GM18868 (cell line): ENCODE data around the gene SDC4.

ENCODE experiments used
- ATAC-seq: cut with Tn5 transposase; IDR thresholded peaks from one replicate; pipeline ENCODE4 v1.9.1; 2021; ENCODE audit warnings: mild to moderate bottlenecking, moderate library complexity; ENCODE audit not compliant: unreplicated experiment

Gene SDC4

DNA sequence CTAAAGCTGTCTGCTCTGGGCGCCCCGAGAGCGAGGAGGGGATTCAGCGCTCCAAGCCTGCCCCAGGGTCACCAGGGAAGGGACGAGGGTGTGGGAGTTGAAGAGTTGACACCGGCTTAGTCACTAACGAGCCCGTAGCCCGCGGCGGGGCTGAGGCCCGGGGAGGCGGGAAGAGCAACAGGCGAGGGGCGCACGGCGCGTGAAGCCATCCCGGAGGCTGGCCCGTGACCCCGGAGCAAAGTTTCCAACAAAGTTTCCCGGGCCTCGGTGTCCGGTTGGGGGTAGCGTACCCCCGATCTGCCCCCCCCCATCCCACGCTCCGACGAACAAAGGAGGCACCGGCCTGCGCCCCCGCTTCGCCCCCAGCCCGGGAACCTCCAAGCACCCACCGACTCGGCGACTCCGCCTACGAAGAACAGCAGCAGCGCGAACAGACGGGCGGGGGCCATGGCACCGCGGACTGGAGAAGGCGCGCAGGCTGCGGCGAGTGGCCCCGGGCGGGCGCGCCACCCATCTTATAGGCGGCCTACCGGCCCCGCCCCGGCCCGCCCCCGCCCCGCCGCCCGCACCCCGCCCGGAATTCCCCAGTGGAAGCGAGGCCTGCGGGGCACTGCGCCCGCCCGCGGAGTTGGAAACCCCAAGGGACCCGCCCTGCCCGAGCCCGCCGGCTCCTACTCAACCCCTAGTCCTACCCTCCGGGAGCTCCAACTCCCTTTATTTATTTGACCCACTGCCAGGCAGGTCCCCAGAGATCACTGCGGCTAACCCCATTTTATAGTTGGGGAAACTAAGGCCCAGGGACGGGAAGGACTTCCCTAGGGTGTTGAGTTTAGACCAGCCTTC is at the start of gene SDC4:
Gene SDC4, minus strand, starts transcription at position 489 of the 843 bp plus-strand sequence. Its CDS starts 40 bp downstream, at position 449.
- no peak for ATAC-seq

DNA sequence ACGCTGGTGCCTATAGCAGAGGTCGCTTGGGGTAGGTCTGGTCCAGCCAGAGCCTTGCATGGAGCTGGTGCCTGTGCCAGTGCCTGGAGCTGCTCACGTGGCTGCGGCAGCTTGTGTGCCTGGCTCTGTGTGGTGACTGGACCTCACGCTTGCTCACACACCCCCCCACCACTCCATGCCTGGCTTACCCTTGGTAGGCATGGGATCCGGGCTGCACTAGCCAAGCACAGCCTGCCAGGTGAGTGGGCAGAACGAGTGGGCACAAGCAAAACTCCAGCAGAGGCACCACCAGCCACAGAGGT is 46.8 kb upstream of the SDC4 start:
- ATAC-seq: no peak

DNA sequence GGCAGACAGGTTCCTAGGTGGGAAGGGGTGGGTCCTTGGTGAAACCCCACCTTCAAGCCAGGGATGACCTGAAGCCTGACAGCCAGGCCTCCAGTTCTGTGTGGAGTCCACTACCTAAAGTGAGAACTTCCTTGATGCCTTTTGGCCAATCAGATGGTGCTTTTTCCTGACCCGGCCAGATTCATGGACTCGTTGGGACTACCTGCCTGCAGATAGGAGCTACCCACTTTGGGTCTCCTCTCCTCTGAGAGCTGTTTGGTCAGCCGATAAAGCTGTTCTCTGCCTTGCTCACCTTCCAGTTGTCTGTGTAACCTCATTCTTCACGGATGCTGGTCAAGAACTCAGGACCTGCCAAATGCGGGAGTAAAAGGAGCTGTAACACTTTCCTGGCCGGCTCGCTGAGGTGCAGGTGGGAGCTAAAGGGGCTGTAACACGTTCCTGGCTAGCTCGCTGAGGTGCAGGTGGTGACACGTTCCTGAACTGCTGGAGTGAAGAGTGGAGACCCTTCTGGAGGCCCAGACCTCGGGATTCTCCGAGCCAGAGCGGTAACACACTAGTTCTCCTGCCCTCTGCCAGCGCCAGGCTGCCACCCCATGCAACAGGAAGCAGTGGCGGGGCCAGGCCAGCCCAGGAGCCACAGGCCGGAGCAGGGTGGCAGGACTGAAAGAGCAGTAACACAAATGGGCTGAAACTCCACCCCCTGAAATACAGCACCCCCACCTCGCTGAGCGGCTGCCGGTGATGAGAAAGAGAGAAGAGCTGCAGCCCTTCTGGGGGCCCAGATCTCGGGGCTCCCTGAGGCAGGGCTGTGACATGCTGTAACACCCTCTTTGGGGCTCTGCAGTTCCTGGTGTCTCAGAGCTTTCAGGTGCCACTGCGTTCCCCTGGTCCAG is 46.2 kb upstream of the SDC4 start:
- ATAC-seq: no peak

- no peak for ATAC-seq
Observed at GRCh38 chr20:45392733-45393132, 44.5 kb upstream of the SDC4 start.

DNA sequence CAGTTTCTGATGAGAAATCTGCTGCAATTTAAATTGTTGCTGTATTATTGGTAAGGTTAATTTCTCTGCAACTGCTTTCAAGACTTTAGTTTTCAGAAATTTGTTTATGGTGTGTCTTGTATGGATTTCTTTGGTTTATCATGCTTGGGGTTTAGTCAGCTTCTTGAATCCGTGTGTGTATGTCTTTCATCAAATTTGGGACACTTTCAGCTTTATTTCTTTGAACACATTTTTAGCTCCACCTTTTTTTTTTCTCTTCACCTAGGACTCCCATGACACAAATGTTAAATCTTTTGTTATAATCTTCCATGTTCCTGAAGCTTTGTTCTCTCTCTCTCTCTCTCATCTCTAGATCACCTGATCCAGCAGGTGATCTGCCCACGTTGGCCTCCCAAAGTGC is 43.3 kb upstream of the SDC4 start:
- no peak for ATAC-seq

DNA sequence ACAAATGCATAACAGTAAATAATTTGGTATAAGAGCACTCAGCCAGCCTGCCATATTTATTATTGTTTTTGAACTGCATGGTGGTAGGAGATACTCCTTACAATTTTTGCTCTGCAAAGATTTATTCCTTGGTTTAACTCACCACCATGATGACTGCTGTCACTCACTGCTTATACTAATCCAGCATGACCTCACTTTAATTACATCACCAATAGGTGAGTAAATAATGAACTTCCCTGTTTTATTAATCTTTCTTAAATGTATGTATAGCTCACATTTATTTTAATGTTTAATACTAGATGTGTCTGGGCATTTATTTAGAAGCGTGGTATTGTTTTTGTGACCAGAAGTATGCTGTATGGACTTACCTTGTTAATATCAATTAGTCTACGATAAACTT is 42.7 kb upstream of the SDC4 start:
- no peak for ATAC-seq

DNA sequence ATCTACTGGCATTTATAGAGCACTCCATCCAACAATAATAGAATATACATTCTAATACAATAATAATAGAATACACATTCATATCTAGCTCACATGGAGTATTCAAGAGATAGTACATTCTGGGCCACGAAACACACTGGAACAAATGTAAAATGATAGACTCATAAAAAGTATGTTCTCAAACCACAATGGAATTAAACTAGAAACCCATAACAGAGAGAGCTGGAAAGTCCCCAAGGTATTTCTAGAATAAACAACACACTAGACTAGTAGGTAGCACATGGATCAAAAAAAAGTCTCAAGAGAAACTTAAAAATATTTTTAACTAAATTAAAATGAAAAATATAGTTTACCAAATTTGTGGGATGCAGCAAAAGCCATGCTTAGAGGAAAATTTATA is 39.0 kb upstream of the SDC4 start:
- no peak for ATAC-seq

DNA sequence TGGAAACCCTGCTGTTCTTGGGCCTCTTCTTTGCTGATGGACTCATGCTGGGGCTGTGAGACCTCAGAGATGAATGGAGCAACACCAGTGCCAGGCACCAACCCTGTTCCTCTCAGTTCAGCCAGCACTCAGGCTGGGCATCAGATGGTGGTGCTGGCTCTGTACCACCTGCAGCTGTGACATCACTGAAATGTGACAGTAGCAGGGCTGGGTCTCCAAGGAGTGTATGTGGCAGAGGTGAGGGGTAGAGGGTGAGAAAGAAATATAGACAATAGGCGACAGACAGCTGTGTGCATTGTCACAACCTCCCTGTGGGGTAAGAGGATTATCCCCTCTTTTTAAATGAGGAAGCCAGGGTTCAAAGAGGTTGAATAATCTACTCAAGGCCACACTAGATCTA is 30.0 kb upstream of the SDC4 start, which contains the start of gene TP53TG5:
Gene TP53TG5, minus strand, starts transcription at position 135 of the 400 bp plus-strand sequence. Its CDS starts 89 bp downstream, at position 46.
- no peak for ATAC-seq

DNA sequence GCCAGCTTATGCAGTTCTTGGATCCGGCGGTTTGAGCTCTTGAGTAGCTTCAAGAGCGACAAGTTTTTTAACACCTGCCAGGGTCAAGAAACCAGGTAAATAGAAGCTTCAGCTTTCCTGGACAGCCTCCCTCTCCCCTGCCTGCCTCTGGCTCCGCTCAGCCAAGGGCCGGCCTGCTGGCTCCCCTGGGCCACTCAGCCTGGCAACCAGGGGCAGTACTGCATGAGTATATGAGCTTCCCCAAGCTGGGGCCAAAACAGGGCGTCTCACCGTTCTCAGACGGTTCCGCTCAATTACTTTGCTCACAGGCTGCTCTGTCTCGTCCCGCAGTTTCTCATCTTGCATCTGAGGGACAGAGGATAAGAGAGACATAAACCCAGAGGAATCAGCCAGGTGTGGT is 29.0 kb upstream of the SDC4 start:
- ATAC-seq: no peak

GRCh38 chr20:45374966-45375365 is 26.7 kb upstream of the SDC4 start:
- no peak for ATAC-seq

DNA sequence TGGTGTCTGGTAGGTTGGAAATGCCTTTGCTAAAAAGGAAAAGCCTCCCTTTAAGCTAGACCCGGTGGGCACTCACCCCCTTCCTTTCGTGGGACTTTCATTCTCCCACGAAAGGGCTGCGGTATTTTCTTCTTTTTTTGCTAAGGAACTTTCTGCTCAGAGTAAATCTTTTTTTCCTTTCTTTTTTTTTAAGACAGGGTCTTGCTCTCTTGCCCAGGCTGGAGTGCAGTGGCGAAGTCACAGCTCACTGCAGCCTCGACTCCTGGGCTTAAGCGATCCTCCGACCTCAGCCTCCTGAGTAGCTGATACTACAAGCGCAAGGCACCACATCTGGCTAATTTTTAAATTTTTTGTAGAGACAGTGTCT is 25.9 kb upstream of the SDC4 start:
- ATAC-seq: no peak

DNA sequence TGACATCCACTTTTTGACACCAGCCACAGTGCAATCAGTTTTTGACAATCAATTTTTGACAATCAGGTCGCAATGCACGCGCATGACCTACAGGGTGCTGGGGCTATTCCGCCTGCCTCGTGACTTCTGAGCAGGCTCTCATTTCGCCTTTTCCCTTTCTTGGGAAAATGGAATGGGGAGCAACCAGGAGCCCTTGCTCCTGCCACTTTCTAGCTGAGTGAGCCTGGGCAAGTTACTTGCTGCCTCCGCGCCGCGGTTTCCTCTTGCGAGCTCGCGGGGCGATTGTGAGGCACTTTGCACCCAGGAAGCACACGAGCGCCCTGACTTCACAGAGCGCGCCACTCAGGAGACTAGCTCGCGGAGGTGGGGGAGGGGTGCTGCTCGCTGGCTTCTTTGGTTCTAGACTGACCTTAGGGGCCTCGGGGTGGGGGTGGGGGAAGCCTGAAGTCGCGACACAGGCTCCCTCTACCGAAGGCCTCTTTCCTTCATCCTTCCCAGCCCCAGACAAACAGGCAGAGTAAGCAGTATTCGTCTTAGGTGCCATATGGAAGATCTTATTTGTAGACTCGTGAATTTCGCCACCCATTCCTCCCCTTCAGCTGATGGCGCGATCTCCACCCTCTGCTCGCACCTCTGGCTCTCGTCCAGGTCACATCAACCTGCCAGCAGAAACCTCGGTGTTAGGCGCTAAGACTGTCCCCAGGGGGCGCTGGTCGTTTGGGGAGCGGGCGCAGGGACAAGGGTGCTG is 25.3 kb upstream of the SDC4 start:
- peak; percentile 70 for ATAC-seq

DNA sequence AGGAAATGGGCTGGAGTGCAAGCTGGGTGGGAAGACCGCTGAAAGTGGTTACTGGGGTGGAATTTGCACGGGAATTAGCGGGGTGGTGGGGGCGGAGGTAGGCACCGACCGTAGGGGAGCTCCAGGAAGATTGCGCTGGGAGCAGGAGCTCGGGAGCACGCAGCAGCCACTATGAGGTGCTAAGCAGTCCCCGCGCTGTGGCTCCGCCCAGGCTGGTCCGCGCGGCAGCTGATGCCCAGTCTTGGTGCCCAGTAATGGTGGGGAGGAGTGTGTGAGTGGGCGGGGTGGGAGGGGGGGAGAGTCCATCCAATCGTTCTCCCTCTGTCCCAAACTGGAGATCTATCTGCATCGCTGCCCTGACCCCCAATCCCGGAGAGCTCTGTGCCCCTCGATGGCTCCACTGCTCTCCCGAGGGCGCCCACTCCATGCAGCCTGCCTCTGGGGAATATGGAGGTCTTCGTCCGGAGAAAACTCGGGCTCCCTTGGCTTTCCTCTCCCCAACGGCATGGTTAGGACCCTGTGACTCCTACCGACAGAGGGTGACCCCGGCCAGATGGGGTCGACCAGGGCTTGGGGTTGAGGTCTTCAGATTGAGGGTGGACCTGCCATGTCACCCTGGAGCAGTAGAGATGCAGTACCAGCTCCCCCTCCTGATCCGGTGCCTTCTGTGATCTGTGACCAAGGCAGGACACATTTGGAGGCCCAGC is 24.6 kb upstream of the SDC4 start:
- no peak for ATAC-seq

DNA sequence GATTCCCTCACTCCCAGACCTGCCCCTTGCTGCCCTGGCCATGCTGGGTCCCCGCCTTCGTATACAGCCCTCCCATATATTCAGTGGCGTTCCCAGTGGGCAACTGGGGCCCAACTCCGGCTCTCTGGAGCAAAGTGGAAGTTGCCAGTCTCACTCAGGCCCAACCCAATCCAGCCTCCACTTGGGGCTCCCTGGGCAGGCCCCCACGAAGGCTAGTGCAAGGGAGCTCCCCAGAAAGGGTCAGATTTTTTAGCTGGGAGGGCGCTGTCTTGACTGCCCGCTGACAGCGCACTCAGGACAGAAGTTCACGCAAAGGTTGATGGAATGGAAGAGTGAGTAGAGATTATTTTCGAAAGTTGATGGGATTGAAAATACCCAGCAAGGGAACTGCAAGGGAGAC is 24.0 kb upstream of the SDC4 start:
- ATAC-seq: no peak

- ATAC-seq: no peak
Observed at GRCh38 chr20:45370571-45371160, 22.4 kb upstream of the SDC4 start.

DNA sequence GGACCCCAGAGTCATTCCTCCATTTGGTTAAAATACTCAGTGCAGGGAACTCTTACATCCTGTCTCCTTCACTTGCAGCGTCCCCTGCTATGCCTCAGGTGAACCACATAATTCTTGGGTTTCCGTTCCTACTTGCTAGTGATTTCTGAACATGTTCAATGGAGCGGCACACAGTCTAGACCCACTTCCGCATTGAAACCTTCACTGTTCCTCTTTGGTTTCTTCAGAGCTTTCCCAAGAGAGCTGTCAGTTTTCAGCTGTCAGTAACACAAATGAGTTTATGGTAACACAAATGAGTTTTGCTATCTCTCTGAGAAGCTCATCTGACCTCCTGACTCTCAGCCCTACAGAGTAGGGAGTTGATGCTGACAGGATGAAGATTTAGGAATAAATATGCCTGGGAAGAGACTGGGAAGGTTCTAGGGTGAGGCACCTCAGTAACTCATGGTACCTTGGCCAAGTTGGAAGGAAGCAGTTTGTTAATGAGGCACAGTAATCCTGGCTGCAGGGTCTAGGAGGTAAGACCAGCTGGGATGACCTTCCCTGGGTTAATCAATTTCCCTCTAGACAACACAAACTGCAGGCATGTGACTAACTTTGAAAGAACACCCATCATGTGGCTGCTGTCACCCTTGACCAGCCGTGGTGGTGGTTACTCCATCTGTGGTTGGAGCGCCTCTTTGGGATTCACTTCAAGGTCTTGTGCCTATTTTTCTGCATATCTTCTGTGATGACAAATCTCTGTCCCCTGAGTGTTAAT is 20.2 kb upstream of the SDC4 start:
- ATAC-seq: peak; percentile 84

DNA sequence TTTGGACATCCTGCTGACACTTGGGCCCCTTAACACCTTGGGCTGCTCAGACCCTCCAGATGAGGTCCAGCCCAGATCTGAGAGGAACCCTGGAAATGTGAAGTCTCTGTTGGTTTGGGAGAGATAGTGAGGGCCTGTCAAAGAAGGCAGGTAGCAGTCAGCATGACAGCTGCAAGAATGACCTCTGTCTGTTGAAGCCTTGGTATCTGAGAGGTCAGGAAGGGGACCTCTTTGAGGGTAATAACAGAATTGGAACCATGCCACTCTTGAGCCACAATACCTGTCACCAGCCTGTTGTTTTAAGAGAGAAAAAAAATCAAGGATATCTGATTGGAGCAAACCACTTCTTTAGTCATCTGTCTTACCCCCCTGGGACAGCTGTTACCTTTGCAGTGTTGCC is 18.9 kb upstream of the SDC4 start:
- no peak for ATAC-seq

DNA sequence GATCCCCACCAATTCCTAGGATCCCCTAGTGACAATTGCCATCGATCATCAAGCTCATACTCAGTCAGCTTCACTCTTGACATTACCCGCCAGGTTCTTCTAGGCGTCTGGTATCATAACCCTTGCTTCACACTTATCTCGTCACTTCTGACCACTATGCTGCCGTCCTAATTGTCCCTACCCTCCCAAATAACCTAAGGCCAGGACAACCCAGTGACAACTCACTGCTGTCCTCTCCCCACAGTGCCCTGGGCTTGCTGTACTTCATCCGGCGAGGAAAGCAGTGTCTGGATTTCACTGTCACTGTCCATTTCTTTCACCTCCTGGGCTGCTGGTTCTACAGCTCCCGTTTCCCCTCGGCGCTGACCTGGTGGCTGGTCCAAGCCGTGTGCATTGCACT is 18.4 kb upstream of the SDC4 start:
- ATAC-seq: no peak

DNA sequence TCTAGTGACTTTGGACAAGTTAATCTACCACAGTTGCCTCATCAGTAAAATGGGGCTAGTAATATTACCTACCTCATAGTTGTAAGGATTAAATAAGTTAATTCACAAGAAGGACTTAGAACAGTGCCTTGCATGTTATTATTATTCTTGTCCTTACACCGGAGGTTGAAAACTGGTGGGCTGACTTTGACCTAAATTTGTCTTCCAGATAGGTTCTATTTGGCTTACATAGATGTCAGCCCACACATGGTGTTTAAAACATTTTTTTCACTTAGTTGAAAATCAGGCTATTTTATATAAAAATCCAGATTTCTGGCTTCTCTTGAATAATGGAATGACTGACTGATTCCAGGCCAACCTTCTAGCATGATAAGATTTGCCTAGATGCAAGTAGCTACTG is 18.0 kb upstream of the SDC4 start:
- no peak for ATAC-seq
